Measurements from ENCODE around the gene TNFSF13.

TNFSF13 gene

DNA sequence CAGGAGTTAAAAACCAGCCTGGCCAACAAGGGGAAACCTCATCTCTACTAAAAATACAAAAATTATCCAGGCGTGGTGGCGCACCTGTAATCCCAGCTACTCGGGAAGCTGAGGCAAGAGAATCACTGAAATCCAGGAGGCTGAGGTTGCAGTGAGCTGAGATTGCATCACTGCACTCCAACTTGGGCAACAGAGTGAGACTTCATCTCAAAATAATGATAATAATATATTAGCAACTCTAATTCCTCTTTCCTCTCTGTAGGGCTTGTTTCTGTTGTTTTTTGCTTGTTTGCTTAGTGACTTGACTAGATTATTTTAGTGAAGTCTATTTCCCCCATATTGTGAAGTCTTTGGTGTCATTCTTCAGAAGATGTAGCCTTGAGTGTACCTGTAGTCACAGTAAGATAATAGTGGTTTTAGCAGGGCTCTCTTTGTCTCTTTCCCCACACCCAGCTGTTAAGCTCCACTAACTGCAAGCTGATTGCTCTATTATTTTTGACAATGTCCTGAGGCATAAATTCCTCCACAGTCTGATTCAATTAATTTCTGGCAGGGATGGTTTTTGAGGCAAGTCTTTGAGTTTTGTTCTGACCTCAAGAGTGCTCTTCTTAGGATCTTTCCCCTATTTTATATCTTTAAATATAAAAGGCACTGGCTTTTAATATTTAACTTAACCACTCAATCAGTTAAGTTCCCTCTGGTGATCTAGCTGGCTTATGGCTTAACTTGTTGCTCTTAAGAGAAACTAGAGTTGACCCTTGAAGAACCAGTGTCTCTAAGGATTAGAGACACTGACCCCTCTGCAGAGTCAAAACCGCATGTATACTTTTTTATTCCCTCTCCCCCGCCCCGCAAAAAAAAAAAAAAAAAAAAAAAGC lies 28.3 kb upstream of the TNFSF13 start:
- no peaks in the 10 kb centered on the region for H3K36me3 ChIP-seq (ENCODE audit: control insufficient read depth, insufficient read depth, low read length)
- H3K27me3 ChIP-seq (ENCODE audit: control insufficient read depth, insufficient read depth, low read length), result no peaks in the 10 kb centered on the region
- no peak overlapping the region for H3K27ac ChIP-seq (ENCODE audit: low read depth, low read length)
- peaks cover 8% of the 10 kb centered on the region; the same call in 1 of the 2 replicates for H3K9me3 ChIP-seq (ENCODE audit: control insufficient read depth, insufficient read depth, low read length)
- no peaks in the 10 kb centered on the region for H3K4me1 ChIP-seq (ENCODE audit: control insufficient read depth, insufficient read depth, low read length)
- no peak overlapping the region for H3K9ac ChIP-seq (ENCODE audit: low read depth, low read length)
- H3K4me3 ChIP-seq (ENCODE audit: low read depth, low read length), result no peak overlapping the region

DNA sequence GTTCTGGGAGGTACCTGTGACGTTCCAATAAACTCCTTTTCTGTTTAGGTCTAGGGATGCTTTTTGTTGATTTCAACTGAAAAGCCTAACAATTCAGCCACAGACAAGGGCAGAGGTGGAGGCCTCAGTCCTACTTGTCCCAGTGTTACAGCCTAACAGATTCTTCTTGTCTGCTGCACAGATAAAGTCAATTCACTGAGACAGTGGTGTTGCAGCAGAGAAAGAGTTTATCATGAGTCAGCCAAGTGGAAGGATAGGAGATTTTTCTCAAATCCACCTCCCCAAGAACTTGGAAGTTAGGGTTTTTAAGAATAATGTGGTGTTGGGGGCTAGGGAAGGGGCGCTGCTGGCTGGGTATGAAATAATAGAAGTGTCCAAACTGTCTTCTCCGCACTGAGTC lies 20.5 kb upstream of the TNFSF13 start:
- H3K27me3 ChIP-seq (ENCODE audit: control insufficient read depth, insufficient read depth, low read length), result no peaks in the 10 kb centered on the region
- no peak overlapping the region for H3K27ac ChIP-seq (ENCODE audit: low read depth, low read length)
- no peaks in the 10 kb centered on the region for H3K4me1 ChIP-seq (ENCODE audit: control insufficient read depth, insufficient read depth, low read length)
- no peak overlapping the region for H3K9ac ChIP-seq (ENCODE audit: low read depth, low read length)
- H3K36me3 ChIP-seq (ENCODE audit: control insufficient read depth, insufficient read depth, low read length), result no peaks in the 10 kb centered on the region
- no peak overlapping the region for H3K4me3 ChIP-seq (ENCODE audit: low read depth, low read length)
- no peaks in the 10 kb centered on the region for H3K9me3 ChIP-seq (ENCODE audit: control insufficient read depth, insufficient read depth, low read length)

DNA sequence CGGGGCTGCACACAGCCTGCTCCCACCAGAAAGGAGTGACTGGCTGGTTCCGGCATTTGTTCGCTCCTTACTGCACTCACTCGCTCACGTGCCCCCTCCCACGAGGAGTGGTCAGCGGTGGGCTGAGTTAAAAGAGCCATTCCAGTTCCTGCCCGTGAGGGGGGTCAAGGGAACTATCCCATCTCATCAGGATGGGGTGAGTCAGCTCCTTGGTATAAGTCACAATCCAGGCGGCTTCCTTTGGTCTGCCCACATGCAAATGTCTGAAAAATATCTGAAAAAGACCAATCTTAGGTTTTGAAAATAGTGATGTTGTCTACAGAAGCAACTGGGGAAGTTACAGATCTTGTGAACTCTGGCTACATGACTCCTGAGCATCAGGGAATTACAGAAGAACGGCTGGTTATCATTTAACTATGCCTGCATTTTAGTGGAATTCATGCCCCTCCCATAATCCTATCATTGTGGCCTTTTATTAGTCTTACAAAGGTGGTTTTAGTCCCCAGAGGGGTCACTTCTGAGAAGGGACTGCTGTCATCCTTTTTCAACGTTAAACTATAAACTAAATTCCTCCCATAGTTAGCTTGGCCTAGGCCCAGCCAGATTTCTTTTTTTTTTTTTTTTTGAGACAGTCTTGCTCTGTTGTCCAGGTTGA lies 19.5 kb upstream of the TNFSF13 start:
- Histone ChIP-seq H3K36me3 (ENCODE audit: control insufficient read depth, insufficient read depth, low read length) (no peaks in the 10 kb centered on the region), H3K4me3 (ENCODE audit: low read depth, low read length) (no peak overlapping the region), H3K4me1 (ENCODE audit: control insufficient read depth, insufficient read depth, low read length) (no peaks in the 10 kb centered on the region), H3K27me3 (ENCODE audit: control insufficient read depth, insufficient read depth, low read length) (no peaks in the 10 kb centered on the region), H3K27ac (ENCODE audit: low read depth, low read length) (no peak overlapping the region), H3K9ac (ENCODE audit: low read depth, low read length) (no peak overlapping the region), H3K9me3 (ENCODE audit: control insufficient read depth, insufficient read depth, low read length) (no peaks in the 10 kb centered on the region)

DNA sequence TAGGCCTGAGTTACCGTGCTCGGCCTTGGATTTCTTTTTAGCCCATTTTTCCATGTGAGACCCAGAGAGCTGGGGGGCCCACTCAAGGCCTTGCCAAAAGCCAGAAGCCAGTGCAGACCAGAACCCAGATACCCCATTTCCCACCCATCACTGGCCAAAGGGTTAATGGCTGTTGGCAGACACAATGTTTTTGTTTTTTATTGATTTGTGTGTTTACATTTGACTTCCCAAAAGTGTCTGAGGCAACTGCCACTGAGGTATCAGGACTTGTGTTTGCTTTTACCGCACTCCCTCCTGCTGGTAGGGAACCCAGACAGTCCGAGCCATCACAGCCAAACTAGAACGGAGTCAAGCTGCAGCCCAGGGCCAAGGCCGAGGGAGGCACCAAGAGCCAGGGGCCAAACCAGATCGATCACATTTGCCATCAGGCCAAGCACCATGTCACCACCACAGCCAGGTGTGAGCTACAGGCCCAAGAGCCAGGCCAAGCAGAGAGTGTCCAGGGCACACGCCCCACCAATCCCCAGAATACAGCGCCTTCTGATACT lies 17.4 kb upstream of the TNFSF13 start:
- no peaks in the 10 kb centered on the region for H3K27me3 ChIP-seq (ENCODE audit: control insufficient read depth, insufficient read depth, low read length)
- H3K9me3 ChIP-seq (ENCODE audit: control insufficient read depth, insufficient read depth, low read length), result no peaks in the 10 kb centered on the region
- H3K27ac ChIP-seq (ENCODE audit: low read depth, low read length), result no peak overlapping the region
- no peak overlapping the region for H3K4me3 ChIP-seq (ENCODE audit: low read depth, low read length)
- no peaks in the 10 kb centered on the region for H3K36me3 ChIP-seq (ENCODE audit: control insufficient read depth, insufficient read depth, low read length)
- H3K4me1 ChIP-seq (ENCODE audit: control insufficient read depth, insufficient read depth, low read length), result no peaks in the 10 kb centered on the region
- no peak overlapping the region for H3K9ac ChIP-seq (ENCODE audit: low read depth, low read length)

DNA sequence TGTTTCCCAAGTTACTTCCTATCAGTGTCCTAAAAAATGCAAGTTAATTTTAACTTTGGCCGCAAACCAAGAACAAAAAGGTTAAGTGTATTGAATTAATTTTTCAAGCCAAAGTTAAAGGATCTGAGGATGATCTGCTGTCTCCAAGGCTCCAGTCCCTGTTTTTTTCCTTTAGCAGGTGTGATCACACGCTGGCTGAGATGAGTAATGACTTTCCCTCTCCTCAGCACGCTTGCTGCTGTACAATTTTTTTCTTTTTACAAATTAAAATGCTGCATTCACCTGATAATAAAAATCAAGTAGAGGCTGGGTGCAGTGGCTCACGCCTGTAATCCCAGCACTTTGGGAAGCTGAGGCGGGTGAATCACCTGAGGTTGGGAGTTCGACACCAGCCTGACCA lies 13.6 kb upstream of the TNFSF13 start:
- Histone ChIP-seq H3K9me3 (ENCODE audit: control insufficient read depth, insufficient read depth, low read length) (no peaks in the 10 kb centered on the region), H3K9ac (ENCODE audit: low read depth, low read length) (no peak overlapping the region), H3K36me3 (ENCODE audit: control insufficient read depth, insufficient read depth, low read length) (no peaks in the 10 kb centered on the region), H3K27me3 (ENCODE audit: control insufficient read depth, insufficient read depth, low read length) (peaks cover 3% of the 10 kb centered on the region; the same call in 1 of the 2 replicates), H3K27ac (ENCODE audit: low read depth, low read length) (no peak overlapping the region), H3K4me3 (ENCODE audit: low read depth, low read length) (no peak overlapping the region), H3K4me1 (ENCODE audit: control insufficient read depth, insufficient read depth, low read length) (0 out of 2 replicates have a peak, but pooled peaks cover 4% of the 10 kb centered on the region)

DNA sequence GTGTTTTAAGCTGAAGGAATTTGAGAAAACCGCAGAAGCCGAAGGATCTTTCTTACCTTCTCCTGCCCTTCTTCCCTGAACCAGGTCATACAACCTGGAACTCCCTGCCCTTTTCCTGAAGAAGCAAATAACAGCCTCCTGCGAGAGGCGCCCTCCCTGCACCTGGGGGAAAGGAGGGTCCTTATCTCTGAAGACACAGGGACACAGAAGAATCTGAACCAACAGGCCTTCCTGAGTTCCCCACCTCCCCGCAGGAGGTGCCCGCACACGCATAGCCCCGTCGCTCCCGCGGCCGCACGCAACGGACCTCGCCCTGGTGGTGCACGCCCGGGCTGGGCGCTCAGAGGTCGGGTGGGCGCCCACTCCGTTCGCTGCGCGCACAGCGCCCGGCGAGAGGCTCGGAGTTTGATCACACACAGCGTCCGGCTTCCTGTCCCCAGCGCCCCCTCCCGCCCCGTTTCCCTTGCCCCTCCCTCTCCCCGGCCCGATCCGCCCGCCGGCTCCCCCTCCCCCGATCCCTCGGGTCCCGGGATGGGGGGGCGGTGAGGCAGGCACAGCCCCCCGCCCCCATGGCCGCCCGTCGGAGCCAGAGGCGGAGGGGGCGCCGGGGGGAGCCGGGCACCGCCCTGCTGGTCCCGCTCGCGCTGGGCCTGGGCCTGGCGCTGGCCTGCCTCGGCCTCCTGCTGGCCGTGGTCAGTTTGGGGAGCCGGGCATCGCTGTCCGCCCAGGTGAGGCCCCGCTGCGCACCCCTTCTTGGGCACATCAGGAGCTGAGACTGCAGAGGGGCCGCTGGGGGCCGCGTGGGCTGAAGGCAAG lies 9.8 kb upstream of the TNFSF13 start, which contains the start of gene TNFSF12:
TNFSF12 (plus strand) TSS at position 474 of the 816 bp plus-strand sequence; CDS start at position 570, 96 bp downstream.
- H3K9ac ChIP-seq (ENCODE audit: low read depth, low read length), result peak within 1 kb of the TSS; percentile 59
- H3K9me3 ChIP-seq (ENCODE audit: control insufficient read depth, insufficient read depth, low read length), result no peaks in the 10 kb centered on the region
- peak within 1 kb of the TSS; percentile 78 for H3K4me3 ChIP-seq (ENCODE audit: low read depth, low read length)
- 0 out of 2 replicates have a peak, but pooled peaks cover 4% of the 10 kb centered on the region for H3K4me1 ChIP-seq (ENCODE audit: control insufficient read depth, insufficient read depth, low read length)
- H3K27ac ChIP-seq (ENCODE audit: low read depth, low read length), result no peak within 1 kb of the TSS
- no peaks in the 10 kb centered on the region for H3K36me3 ChIP-seq (ENCODE audit: control insufficient read depth, insufficient read depth, low read length)
- H3K27me3 ChIP-seq (ENCODE audit: control insufficient read depth, insufficient read depth, low read length), result peaks cover 3% of the 10 kb centered on the region; the same call in 1 of the 2 replicates

DNA sequence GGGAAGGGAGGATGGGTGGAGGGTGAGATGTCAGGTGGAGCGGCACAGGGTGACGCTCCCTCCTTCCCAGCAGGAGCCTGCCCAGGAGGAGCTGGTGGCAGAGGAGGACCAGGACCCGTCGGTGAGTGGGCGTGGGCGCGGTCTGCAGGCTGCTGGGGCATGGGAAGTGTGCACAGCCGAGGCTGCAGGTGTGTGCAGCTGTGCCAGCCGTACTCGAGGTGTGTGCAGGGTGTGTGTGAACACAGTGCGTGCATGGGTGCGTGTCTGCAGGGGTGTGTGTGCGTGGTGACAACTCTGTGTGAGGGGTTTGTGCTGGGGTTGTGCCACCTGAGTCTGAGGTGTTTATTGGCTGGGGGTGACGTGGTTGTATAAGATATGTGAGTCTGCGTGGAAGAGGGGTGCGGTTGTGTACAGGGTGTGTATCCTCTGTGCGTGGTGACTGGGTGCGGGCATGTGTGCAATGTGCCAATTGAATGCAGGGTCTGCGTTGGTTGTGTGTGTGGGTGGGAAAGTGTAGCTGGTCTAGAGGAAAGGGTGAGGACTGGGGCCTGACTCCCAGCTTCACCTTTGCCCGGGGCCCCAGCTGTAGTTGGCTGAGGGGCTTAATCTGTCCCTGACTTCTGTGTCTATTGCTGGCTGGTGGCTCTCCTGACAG lies 9.0 kb upstream of the TNFSF13 start:
- Histone ChIP-seq H3K36me3 (ENCODE audit: control insufficient read depth, insufficient read depth, low read length) (no peaks in the 10 kb centered on the region), H3K4me1 (ENCODE audit: control insufficient read depth, insufficient read depth, low read length) (0 out of 2 replicates have a peak, but pooled peaks cover 4% of the 10 kb centered on the region), H3K9ac (ENCODE audit: low read depth, low read length) (no peak overlapping the region), H3K27ac (ENCODE audit: low read depth, low read length) (no peak overlapping the region), H3K4me3 (ENCODE audit: low read depth, low read length) (peak overlapping the region; percentile 78; the same call in 1 of the 2 replicates), H3K9me3 (ENCODE audit: control insufficient read depth, insufficient read depth, low read length) (no peaks in the 10 kb centered on the region), H3K27me3 (ENCODE audit: control insufficient read depth, insufficient read depth, low read length) (peaks cover 3% of the 10 kb centered on the region; the same call in 1 of the 2 replicates)

DNA sequence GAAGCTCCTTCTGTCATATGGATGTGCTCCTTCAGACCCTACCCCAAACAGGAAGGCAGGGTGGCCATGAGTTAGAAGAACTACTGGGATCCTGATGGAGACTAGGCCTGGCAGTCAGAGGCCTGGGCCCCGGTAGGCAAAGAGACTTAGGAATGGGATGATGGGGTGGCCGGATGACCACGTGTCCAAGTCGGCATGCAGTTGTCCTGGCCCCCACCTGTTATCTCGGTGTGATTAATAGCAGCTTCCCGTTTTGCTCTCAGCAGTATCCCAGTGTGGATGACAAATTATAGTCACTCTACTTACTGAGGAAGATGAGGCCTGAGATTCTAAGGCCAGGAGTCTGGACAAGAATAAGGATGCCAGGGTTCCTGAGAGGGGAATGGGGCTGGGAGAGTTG lies 8.2 kb upstream of the TNFSF13 start:
- no peaks in the 10 kb centered on the region for H3K9me3 ChIP-seq (ENCODE audit: control insufficient read depth, insufficient read depth, low read length)
- H3K36me3 ChIP-seq (ENCODE audit: control insufficient read depth, insufficient read depth, low read length), result no peaks in the 10 kb centered on the region
- no peak overlapping the region for H3K4me3 ChIP-seq (ENCODE audit: low read depth, low read length)
- peaks cover 3% of the 10 kb centered on the region; the same call in 1 of the 2 replicates for H3K27me3 ChIP-seq (ENCODE audit: control insufficient read depth, insufficient read depth, low read length)
- H3K27ac ChIP-seq (ENCODE audit: low read depth, low read length), result no peak overlapping the region
- 0 out of 2 replicates have a peak, but pooled peaks cover 4% of the 10 kb centered on the region for H3K4me1 ChIP-seq (ENCODE audit: control insufficient read depth, insufficient read depth, low read length)
- no peak overlapping the region for H3K9ac ChIP-seq (ENCODE audit: low read depth, low read length)

DNA sequence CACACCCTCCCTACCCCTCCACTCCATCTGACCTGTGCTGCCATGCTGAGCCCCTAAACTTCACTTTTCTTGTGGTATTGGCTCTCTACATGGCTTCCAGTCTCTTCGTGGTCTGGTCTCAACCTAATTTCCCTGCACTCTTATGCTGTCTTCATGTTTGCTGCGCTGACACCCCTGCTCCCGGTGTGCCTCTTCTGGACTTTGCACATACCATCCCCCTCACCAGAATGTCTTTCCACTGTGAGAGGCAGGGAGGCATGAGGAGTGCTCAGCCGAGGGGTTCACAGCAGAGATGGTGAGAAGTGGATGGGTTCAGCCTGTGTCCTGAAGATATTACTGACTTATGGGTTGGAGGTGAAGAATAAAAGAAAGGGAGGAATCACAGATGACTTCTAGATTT lies 7.2 kb upstream of the TNFSF13 start:
- Histone ChIP-seq H3K9ac (ENCODE audit: low read depth, low read length) (no peak overlapping the region), H3K27me3 (ENCODE audit: control insufficient read depth, insufficient read depth, low read length) (peaks cover 3% of the 10 kb centered on the region; the same call in 1 of the 2 replicates), H3K9me3 (ENCODE audit: control insufficient read depth, insufficient read depth, low read length) (no peaks in the 10 kb centered on the region), H3K4me1 (ENCODE audit: control insufficient read depth, insufficient read depth, low read length) (0 out of 2 replicates have a peak, but pooled peaks cover 4% of the 10 kb centered on the region), H3K27ac (ENCODE audit: low read depth, low read length) (no peak overlapping the region), H3K4me3 (ENCODE audit: low read depth, low read length) (no peak overlapping the region), H3K36me3 (ENCODE audit: control insufficient read depth, insufficient read depth, low read length) (no peaks in the 10 kb centered on the region)

DNA sequence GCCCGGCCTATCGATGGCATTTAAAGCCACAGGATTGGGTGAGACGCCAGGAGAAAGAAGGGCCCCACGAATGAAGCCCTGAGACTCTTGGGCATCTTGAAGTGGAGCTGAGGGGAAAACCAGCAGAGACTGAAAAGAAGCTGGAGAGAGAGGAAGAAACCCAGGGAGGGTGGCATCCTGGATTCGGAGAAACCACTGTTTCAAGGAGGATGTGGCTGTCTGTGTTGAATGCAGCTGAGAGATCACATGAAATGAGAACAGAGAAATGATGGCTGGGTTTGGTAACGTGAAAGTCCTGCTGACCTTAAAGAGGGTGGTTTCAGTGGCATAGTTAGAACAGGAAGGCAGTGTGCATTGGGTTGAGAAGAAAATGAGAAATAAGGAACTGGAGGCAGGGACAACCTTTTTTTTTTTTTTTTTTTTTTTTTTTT lies 5.9 kb upstream of the TNFSF13 start:
- H3K27ac ChIP-seq (ENCODE audit: low read depth, low read length), result no peak overlapping the region
- H3K4me3 ChIP-seq (ENCODE audit: low read depth, low read length), result no peak overlapping the region
- H3K4me1 ChIP-seq (ENCODE audit: control insufficient read depth, insufficient read depth, low read length), result peaks cover 14% of the 10 kb centered on the region
- no peaks in the 10 kb centered on the region for H3K36me3 ChIP-seq (ENCODE audit: control insufficient read depth, insufficient read depth, low read length)
- H3K9ac ChIP-seq (ENCODE audit: low read depth, low read length), result no peak overlapping the region
- H3K27me3 ChIP-seq (ENCODE audit: control insufficient read depth, insufficient read depth, low read length), result peaks cover 3% of the 10 kb centered on the region; the same call in 1 of the 2 replicates
- no peaks in the 10 kb centered on the region for H3K9me3 ChIP-seq (ENCODE audit: control insufficient read depth, insufficient read depth, low read length)
